Measurements from ENCODE around the gene ALOX5. TPM values are rescaled to one million over a fixed set of nuclear protein-coding genes. Genes with fewer than 3 reads are reported as not detected.
A peak's percentile ranks its signal among the peaks of the same experiment; 100 is the strongest.

Gene ALOX5
- total and polyA plus RNA-seq, 2 donors (not counting 1 experiment from before 2014, with no cell fraction given): 354 to 888 TPM

DNA sequence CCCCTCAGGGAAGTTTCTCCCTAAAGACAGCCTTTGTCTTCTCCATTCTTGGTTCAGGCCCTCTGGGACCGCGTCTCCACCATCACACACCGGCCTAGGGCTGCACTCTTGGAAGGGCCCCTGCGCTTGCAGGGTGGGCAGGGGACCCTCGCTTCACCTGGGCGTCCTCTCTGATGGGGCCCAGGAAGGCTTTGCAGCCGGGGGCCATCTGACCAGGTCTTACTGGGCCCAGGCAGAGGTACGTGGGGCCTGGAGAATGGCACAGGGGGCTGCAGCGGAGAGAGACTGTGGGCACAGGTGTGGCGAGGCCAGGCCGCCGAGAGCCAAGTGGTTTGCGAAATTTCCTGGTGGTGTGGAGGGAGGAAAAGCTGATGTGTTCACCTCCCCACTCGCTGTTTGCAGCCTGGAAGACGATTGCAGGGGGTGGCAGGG lies 44.4 kb downstream of the ALOX5 start:
- CTCF ChIA-PET: interaction anchor here (1.1 to 3.5 kb wide), 3 partner anchors 44 to 166 kb away, joined by 3 to 18 read pairs (median 5); no protein-coding TSS in a partner anchor
- H2AFZ ChIP-seq (ENCODE audit: insufficient read depth, low read depth, low read length, poor library complexity, severe bottlenecking): peak overlapping the region; percentile 81

More for the DNA sequence above, 44.4 kb downstream of the ALOX5 start:
- H3K27me3 Mint-ChIP-seq: no peaks in the 10 kb centered on the region
- peak overlapping the region; percentile 96 for H3K4me2 ChIP-seq (replicated peaks; ENCODE audit: low read depth, low read length, poor library complexity, severe bottlenecking)
- H3K9ac ChIP-seq (ENCODE audit: low read length): peak overlapping the region; percentile 75
- peaks cover 3 to 38% of the 10 kb centered on the region in 2 experiments for H3K36me3 ChIP-seq (replicated peaks in 1 of 2; ENCODE audit: control extremely low read depth in 1 of 2, control insufficient read depth in 1 of 2, extremely low read depth in 1 of 2, insufficient read depth in 2 of 2, low read length in 1 of 2)
- TF ChIP-seq EZH2 (IDR thresholded peaks at IDR 0.05; ENCODE audit: borderline replicate concordance, insufficient read depth, low read depth, low read length, poor library complexity, severe bottlenecking): no peak
- TF ChIP-seq, protein P1, sequence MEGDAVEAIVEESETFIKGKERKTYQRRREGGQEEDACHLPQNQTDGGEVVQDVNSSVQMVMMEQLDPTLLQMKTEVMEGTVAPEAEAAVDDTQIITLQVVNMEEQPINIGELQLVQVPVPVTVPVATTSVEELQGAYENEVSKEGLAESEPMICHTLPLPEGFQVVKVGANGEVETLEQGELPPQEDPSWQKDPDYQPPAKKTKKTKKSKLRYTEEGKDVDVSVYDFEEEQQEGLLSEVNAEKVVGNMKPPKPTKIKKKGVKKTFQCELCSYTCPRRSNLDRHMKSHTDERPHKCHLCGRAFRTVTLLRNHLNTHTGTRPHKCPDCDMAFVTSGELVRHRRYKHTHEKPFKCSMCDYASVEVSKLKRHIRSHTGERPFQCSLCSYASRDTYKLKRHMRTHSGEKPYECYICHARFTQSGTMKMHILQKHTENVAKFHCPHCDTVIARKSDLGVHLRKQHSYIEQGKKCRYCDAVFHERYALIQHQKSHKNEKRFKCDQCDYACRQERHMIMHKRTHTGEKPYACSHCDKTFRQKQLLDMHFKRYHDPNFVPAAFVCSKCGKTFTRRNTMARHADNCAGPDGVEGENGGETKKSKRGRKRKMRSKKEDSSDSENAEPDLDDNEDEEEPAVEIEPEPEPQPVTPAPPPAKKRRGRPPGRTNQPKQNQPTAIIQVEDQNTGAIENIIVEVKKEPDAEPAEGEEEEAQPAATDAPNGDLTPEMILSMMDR (IDR thresholded peaks at IDR 0.05): no peak
- peaks cover 18% of the 10 kb centered on the region for H4K20me1 ChIP-seq (ENCODE audit: control insufficient read depth, insufficient read depth, low read length, poor library complexity, severe bottlenecking)
- no peaks in the 10 kb centered on the region for H3K27me3 ChIP-seq (replicated peaks in 1 of 4; ENCODE audit: control extremely low read depth in 1 of 4, control insufficient read depth in 3 of 4, insufficient read depth in 4 of 4, low read length in 3 of 4)
- H3K9me3 Mint-ChIP-seq (ENCODE audit: insufficient read depth): no peaks in the 10 kb centered on the region
- intact Hi-C loops (cut with micrococcal nuclease): loop anchor here (2.0 kb wide), 1 partner anchor 14 kb away; no protein-coding TSS in a partner anchor
- WGBS (ENCODE audit: insufficient coverage): 40% methylated on average over 15 of the region's 15 CpGs
- H3K9me3 ChIP-seq (ENCODE audit: control extremely low read depth in 1 of 3, control insufficient read depth in 2 of 3, insufficient read depth in 1 of 3, low read length in 2 of 3): no peaks in the 10 kb centered on the region
- peak overlapping the region in 4 of 5 experiments; percentile 63 to 75 (median 66) for H3K4me3 ChIP-seq (ENCODE audit: control extremely low read depth in 1 of 5, extremely low read depth in 1 of 5, insufficient read depth in 1 of 5, low read depth in 2 of 5, low read length in 4 of 5)
- DNase-seq: no peak
- ATAC-seq (ENCODE audit: low read depth): no peak
- H3K4me1 Mint-ChIP-seq: peaks cover 66% of the 10 kb centered on the region
- H3K79me2 ChIP-seq (ENCODE audit: control insufficient read depth, insufficient read depth, low read length): peaks cover 49% of the 10 kb centered on the region
- H3K4me1 ChIP-seq (ENCODE audit: control insufficient read depth in 2 of 2, insufficient read depth in 2 of 2, low read length in 2 of 2): peaks cover 49 to 60% of the 10 kb centered on the region in 2 donors
- peak overlapping the region; percentile 94 for H3K27ac Mint-ChIP-seq
- POLR2A ChIA-PET: interaction anchor here (1.3 to 3.1 kb wide), 2 partner anchors 42 to 43 kb away, joined by 5 to 28 read pairs; no protein-coding TSS in a partner anchor
- H3K4me3 Mint-ChIP-seq: peak overlapping the region; percentile 97
- peak overlapping the region; percentile 84 to 85 for H3K27ac ChIP-seq (ENCODE audit: low read length in 2 of 2)
